H9 (cell line): ENCODE measurements around the gene ATE1. TPM values are rescaled to one million over a fixed set of nuclear protein-coding genes. Genes with fewer than 3 reads are reported as not detected.
A peak's percentile ranks its signal among the peaks of the same experiment; 100 is the strongest.

ENCODE experiments used
- DNase-seq: peaks from one replicate; pipeline ENCODE4 v3.0.0-alpha.2; 2017
- H2AFZ ChIP-seq: one replicate; pipeline ENCODE4 v1.6.1; 2013; ENCODE audit warnings: mild to moderate bottlenecking, low read length, control low read depth, moderate library complexity
- H2AK5ac ChIP-seq: 2 replicates; pipeline ENCODE4 v1.6.1; 2013; ENCODE audit warnings: low read length, control low read depth, mixed read lengths; ENCODE audit not compliant: insufficient read length
- H2BK120ac ChIP-seq: one replicate; pipeline ENCODE4 v1.6.1; 2013; ENCODE audit warnings: low read depth, mild to moderate bottlenecking, low read length, control low read depth, inconsistent platforms; ENCODE audit not compliant: poor library complexity, severe bottlenecking
- H2BK12ac ChIP-seq: 2 replicates; pipeline ENCODE4 v1.6.1; 2013; ENCODE audit warnings: low read length, control low read depth, mixed read lengths, low read depth; ENCODE audit not compliant: insufficient read length
- H2BK15ac ChIP-seq: 2 replicates; pipeline ENCODE4 v1.6.1; 2013; ENCODE audit warnings: low read depth, low read length, control low read depth
- H2BK20ac ChIP-seq: one replicate; pipeline ENCODE4 v1.6.1; 2013; ENCODE audit warnings: low read depth, mild to moderate bottlenecking, low read length, control low read depth, inconsistent platforms; ENCODE audit not compliant: poor library complexity, severe bottlenecking
- H2BK5ac ChIP-seq: 2 replicates; pipeline ENCODE4 v1.6.1; 2013; ENCODE audit warnings: low read length, control low read depth, mixed read lengths; ENCODE audit not compliant: insufficient read length
- H3K14ac ChIP-seq: 2 replicates; pipeline ENCODE4 v1.6.1; 2013; ENCODE audit warnings: low read length, control low read depth; ENCODE audit not compliant: insufficient read depth
- H3K18ac ChIP-seq: 2 replicates; pipeline ENCODE4 v1.6.1; 2013; ENCODE audit warnings: low read depth, mild to moderate bottlenecking, mixed read lengths, low read length, control low read depth; ENCODE audit not compliant: insufficient read length
- H3K23ac ChIP-seq: 2 replicates; pipeline ENCODE4 v1.6.1; 2013; ENCODE audit warnings: low read length, control low read depth, mixed read lengths, low read depth; ENCODE audit not compliant: insufficient read length
- H3K23me2 ChIP-seq: 2 replicates; pipeline ENCODE4 v1.6.1; 2013; ENCODE audit warnings: low read depth, mild to moderate bottlenecking, mixed read lengths, low read length, control low read depth; ENCODE audit not compliant: insufficient read length, poor library complexity, severe bottlenecking
- H3K27ac ChIP-seq: 2 replicates; pipeline ENCODE4 v1.5.1; 2013; ENCODE audit warnings: low read length, control low read depth, mixed read lengths, low read depth; ENCODE audit not compliant: insufficient read length
- H3K27me3 ChIP-seq: 2 replicates; pipeline ENCODE4 v1.6.1; 2013; ENCODE audit warnings: low read length, control low read depth, inconsistent platforms; ENCODE audit not compliant: insufficient read depth
- H3K4ac ChIP-seq: 2 replicates; pipeline ENCODE4 v1.6.1; 2013; ENCODE audit warnings: low read depth, mild to moderate bottlenecking, control low read depth, inconsistent platforms, low read length, moderate library complexity
- H3K4me1 ChIP-seq: 2 replicates; pipeline ENCODE4 v1.6.1; 2013; ENCODE audit warnings: low read length, control low read depth, inconsistent platforms; ENCODE audit not compliant: insufficient read depth
- H3K4me2 ChIP-seq: 2 replicates; pipeline ENCODE4 v1.6.1; 2013; ENCODE audit warnings: low read length, control low read depth, mixed read lengths; ENCODE audit not compliant: insufficient read length, insufficient read depth
- H3K56ac ChIP-seq: 2 replicates; pipeline ENCODE4 v1.6.1; 2013; ENCODE audit warnings: low read depth, mild to moderate bottlenecking, mixed read lengths, low read length, control low read depth; ENCODE audit not compliant: insufficient read length
- H3K79me1 ChIP-seq: 2 replicates; pipeline ENCODE4 v1.6.1; 2013; ENCODE audit warnings: low read depth, mild to moderate bottlenecking, moderate library complexity, low read length, control low read depth, inconsistent platforms; ENCODE audit not compliant: insufficient read depth, poor library complexity, severe bottlenecking
- H3K79me2 ChIP-seq: 2 replicates; pipeline ENCODE4 v1.6.1; 2013; ENCODE audit warnings: low read length, control low read depth, inconsistent platforms; ENCODE audit not compliant: insufficient read depth
- H3K9ac ChIP-seq: 2 replicates; pipeline ENCODE4 v1.6.1; 2013; ENCODE audit warnings: low read length, control low read depth, mixed read lengths; ENCODE audit not compliant: insufficient read length; ENCODE audit errors: extremely low read depth
- H3K9me3 ChIP-seq: one replicate; pipeline ENCODE4 v1.6.1; 2013; ENCODE audit warnings: low read depth, low read length, inconsistent platforms; ENCODE audit not compliant: control insufficient read depth
- H3T11ph ChIP-seq: one replicate; pipeline ENCODE4 v1.6.1; 2013; ENCODE audit warnings: mild to moderate bottlenecking, low read length, control low read depth, inconsistent platforms
- H4K20me1 ChIP-seq: one replicate; pipeline ENCODE4 v1.6.1; 2013; ENCODE audit not compliant: control insufficient read depth, insufficient read length, insufficient read depth
- H4K5ac ChIP-seq: 2 replicates; pipeline ENCODE4 v1.6.1; 2013; ENCODE audit warnings: low read depth, mild to moderate bottlenecking, mixed read lengths, low read length, control low read depth; ENCODE audit not compliant: insufficient read length
- H4K8ac ChIP-seq: replicated peaks from 2 replicates; pipeline ENCODE4 v1.6.1; 2013; ENCODE audit warnings: low read length, control low read depth, mixed read lengths, low read depth; ENCODE audit not compliant: insufficient read length
- H4K91ac ChIP-seq: 2 replicates; pipeline ENCODE4 v1.6.1; 2013; ENCODE audit warnings: low read depth, mild to moderate bottlenecking, moderate library complexity, mixed read lengths, low read length, control low read depth; ENCODE audit not compliant: insufficient read length
- H3K27ac Mint-ChIP-seq, 3 experiments: 2 replicates in 2 of 3; 3 replicates in 1 of 3; pipeline ENCODE4 v1.8.0; 2020 to 2021; ENCODE audit warnings: mixed read lengths in 3 of 3, mild to moderate bottlenecking in 1 of 3, moderate library complexity in 1 of 3
- H3K27me3 Mint-ChIP-seq: 2 replicates; pipeline ENCODE4 v1.8.0; 2021; ENCODE audit warnings: low read depth, mild to moderate bottlenecking, moderate library complexity, mixed read lengths
- H3K36me3 Mint-ChIP-seq, 3 experiments: 2 replicates in 2 of 3; 3 replicates in 1 of 3; pipeline ENCODE4 v1.8.0; 2020 to 2021; ENCODE audit warnings: low read depth in 3 of 3, mixed read lengths in 3 of 3; ENCODE audit not compliant: insufficient read depth in 1 of 3
- H3K4me1 Mint-ChIP-seq, 2 experiments: 2 replicates each; pipeline ENCODE4 v1.8.0; 2020; ENCODE audit warnings: mixed read lengths in 2 of 2
- H3K4me3 Mint-ChIP-seq, 2 experiments: 2 replicates in 1 of 2; 3 replicates in 1 of 2; pipeline ENCODE4 v1.8.0; 2020 to 2021; ENCODE audit warnings: mild to moderate bottlenecking in 2 of 2, mixed read lengths in 2 of 2, moderate library complexity in 1 of 2
- H3K9me3 Mint-ChIP-seq, 2 experiments: 2 replicates in 1 of 2; 3 replicates in 1 of 2; pipeline ENCODE4 v1.8.0; 2020; ENCODE audit warnings: mild to moderate bottlenecking in 2 of 2, mixed read lengths in 2 of 2, moderate library complexity in 1 of 2
- CTCF ChIP-seq: fragments of 200-600 bp; sonication (generic); conservative IDR thresholded peaks from 3 replicates; pipeline ENCODE4 v1.8.0; 2021; ENCODE audit warnings: antibody characterized with exemption, mild to moderate bottlenecking
- WGBS: extraction: QIAGEN DNeasy Blood & Tissue Kit; methylation state at CpG from one replicate; pipeline ENCODE4 v1.1.7; 2013; ENCODE audit warnings: missing lambda C conversion rate, low lambda C conversion rate, mixed read lengths; ENCODE audit not compliant: insufficient read length; ENCODE audit errors: extremely low coverage; 5-methylcytosine and 5-hydroxymethylcytosine counted together
- total RNA-seq: library from RNA; stranded (reverse); gene quantifications from 2 replicates; pipeline ENCODE4 v1.2.1, GENCODE V29; 2021

Gene ATE1
- total RNA-seq, 1 experiment from 2014 or later: 29.0 TPM

GRCh38 chr10:121702351-121703320 is 225.2 kb downstream of the ATE1 start:
- H4K8ac ChIP-seq: no peak overlapping the region
- no CpG with 5 or more reads among the region's 13 CpGs for WGBS
- H3K4me1 Mint-ChIP-seq: peaks cover 8 to 12% of the 10 kb centered on the region in 2 experiments
- H4K91ac ChIP-seq: no peak overlapping the region
- peak overlapping the region; percentile 65 for H2BK20ac ChIP-seq
- H2BK12ac ChIP-seq: no peak overlapping the region
- no peaks in the 10 kb centered on the region for H3K4me1 ChIP-seq
- no peak overlapping the region for H3K18ac ChIP-seq
- no peak overlapping the region for H2AK5ac ChIP-seq
- no peak overlapping the region for H3K27ac Mint-ChIP-seq
- H3K14ac ChIP-seq: no peak overlapping the region
- no peak overlapping the region for H4K5ac ChIP-seq
- H4K20me1 ChIP-seq: no peaks in the 10 kb centered on the region
- no peak overlapping the region for H3K4me2 ChIP-seq
- peaks cover 3 to 4% of the 10 kb centered on the region in 2 experiments; a peak in 3 of 5 replicates for H3K9me3 Mint-ChIP-seq
- H3K9me3 ChIP-seq: no peaks in the 10 kb centered on the region
- no peak overlapping the region for H3K27ac ChIP-seq
- H3K36me3 Mint-ChIP-seq: 0 out of 7 replicates have a peak, but pooled peaks cover 0 to 3% (median 0%) of the 10 kb centered on the region in 3 experiments
- H3K27me3 ChIP-seq: no peaks in the 10 kb centered on the region
- no peak overlapping the region for H3K23ac ChIP-seq
- no peak overlapping the region for H2BK15ac ChIP-seq
- H3K79me1 ChIP-seq: no peaks in the 10 kb centered on the region
- no peak overlapping the region for H3K4me3 Mint-ChIP-seq
- no peak overlapping the region for H2AFZ ChIP-seq
- H3K4ac ChIP-seq: no peak overlapping the region
- H3K79me2 ChIP-seq: no peaks in the 10 kb centered on the region
- DNase-seq: no peak
- H2BK120ac ChIP-seq: no peak overlapping the region
- H3K27me3 Mint-ChIP-seq: peaks cover 5% of the 10 kb centered on the region
- H3T11ph ChIP-seq: no peak overlapping the region
- no peaks in the 10 kb centered on the region for H3K23me2 ChIP-seq
- H3K9ac ChIP-seq: no peak overlapping the region
- no peak for TF ChIP-seq CTCF
- no peak overlapping the region for H3K56ac ChIP-seq
- no peak overlapping the region for H2BK5ac ChIP-seq
